Lower lobe of right lung (tissue), 2 donors: ENCODE data around the gene ADAMTS8. TPM values are rescaled to one million over a fixed set of nuclear protein-coding genes. Genes with fewer than 3 reads are reported as not detected.

Source experiments
- ATAC-seq, 2 donors: fragments of 200-7000 bp; cut with Tn5 transposase; one replicate each; pipeline ENCODE4 v1.9.1; 2020 to 2022; ENCODE audit warnings: mild to moderate bottlenecking in 2 of 2, moderate library complexity in 2 of 2
- DNase-seq: peaks from one replicate; pipeline ENCODE4 v3.0.0-alpha.2; 2020
- H3K27ac ChIP-seq: fragments of 200-600 bp; one replicate; pipeline ENCODE4 v1.8.0; 2022
- H3K27me3 ChIP-seq: fragments of 200-600 bp; one replicate; pipeline ENCODE4 v1.8.0; 2022; ENCODE audit warnings: low read depth
- H3K36me3 ChIP-seq: fragments of 200-600 bp; one replicate; pipeline ENCODE4 v1.8.0; 2022; ENCODE audit warnings: mild to moderate bottlenecking
- H3K4me1 ChIP-seq: fragments of 200-600 bp; one replicate; pipeline ENCODE4 v1.8.0; 2022
- H3K4me3 ChIP-seq: fragments of 200-600 bp; one replicate; pipeline ENCODE4 v1.8.0; 2022; ENCODE audit warnings: mild to moderate bottlenecking
- H3K9me3 ChIP-seq: fragments of 200-600 bp; one replicate; pipeline ENCODE4 v1.8.0; 2022
- intact Hi-C: fragments of 100-400 bp; cut with DNase I; formaldehyde crosslinking; loops from one replicate; pipeline ENCODE4 v1.11.0; 2022
- total RNA-seq: library from RNA; stranded (reverse); fragmentation: NEBNext Ultra II Directional; extraction: Animal tissue kit (Norgen Biotek cat#: 25700); gene quantifications from one replicate; pipeline ENCODE4 v1.2.1, GENCODE V29; 2021
- TF ChIP-seq, protein P1 (sequence below): fragments of 200-600 bp; IDR thresholded peaks from one replicate; pipeline ENCODE4 v1.8.0; 2022; ENCODE audit warnings: antibody characterized with exemption, mild to moderate bottlenecking
- donor health status: DM: no; HTN: yes; CAD: no; lungs with severe emphysema.

Gene ADAMTS8
- total RNA-seq, 1 donor from 2014 or later, result 23.0 TPM

DNA sequence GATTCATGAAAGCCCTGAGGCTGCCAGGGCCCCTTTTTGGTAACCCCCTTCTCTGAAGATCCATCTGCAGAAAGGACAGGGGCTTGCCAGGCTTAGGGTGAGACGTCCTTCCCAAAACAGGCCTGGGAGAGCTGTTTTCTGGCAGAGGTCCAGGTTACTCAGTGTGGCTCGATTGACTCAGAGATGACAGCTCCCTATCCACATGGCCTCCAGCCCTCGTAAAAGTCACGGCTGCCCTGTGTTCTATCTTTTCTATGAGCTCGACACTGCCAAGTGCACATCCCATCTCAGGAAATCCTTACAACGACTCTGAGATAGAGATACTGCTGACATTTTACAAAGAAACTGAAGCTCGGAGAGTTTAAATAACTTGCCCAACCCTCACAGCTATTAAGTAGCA lies 20.4 kb downstream of the ADAMTS8 start:
- Histone ChIP-seq H3K27me3 (no peaks in the 10 kb centered on the region), H3K4me1 (peaks cover 2% of the 10 kb centered on the region), H3K36me3 (no peaks in the 10 kb centered on the region), H3K27ac (no peak overlapping the region), H3K4me3 (no peak overlapping the region), H3K9me3 (no peaks in the 10 kb centered on the region)
- DNase-seq (no peak), ATAC-seq (no peak)
- TF ChIP-seq, protein P1, sequence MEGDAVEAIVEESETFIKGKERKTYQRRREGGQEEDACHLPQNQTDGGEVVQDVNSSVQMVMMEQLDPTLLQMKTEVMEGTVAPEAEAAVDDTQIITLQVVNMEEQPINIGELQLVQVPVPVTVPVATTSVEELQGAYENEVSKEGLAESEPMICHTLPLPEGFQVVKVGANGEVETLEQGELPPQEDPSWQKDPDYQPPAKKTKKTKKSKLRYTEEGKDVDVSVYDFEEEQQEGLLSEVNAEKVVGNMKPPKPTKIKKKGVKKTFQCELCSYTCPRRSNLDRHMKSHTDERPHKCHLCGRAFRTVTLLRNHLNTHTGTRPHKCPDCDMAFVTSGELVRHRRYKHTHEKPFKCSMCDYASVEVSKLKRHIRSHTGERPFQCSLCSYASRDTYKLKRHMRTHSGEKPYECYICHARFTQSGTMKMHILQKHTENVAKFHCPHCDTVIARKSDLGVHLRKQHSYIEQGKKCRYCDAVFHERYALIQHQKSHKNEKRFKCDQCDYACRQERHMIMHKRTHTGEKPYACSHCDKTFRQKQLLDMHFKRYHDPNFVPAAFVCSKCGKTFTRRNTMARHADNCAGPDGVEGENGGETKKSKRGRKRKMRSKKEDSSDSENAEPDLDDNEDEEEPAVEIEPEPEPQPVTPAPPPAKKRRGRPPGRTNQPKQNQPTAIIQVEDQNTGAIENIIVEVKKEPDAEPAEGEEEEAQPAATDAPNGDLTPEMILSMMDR, result no peak
- intact Hi-C loops, result no loop called here

GRCh38 chr11:130405428-130405827 lies 23.0 kb downstream of the ADAMTS8 start:
- Histone ChIP-seq H3K27ac (no peak overlapping the region), H3K9me3 (no peaks in the 10 kb centered on the region), H3K36me3 (no peaks in the 10 kb centered on the region), H3K4me3 (no peak overlapping the region), H3K4me1 (peaks cover 20% of the 10 kb centered on the region), H3K27me3 (no peaks in the 10 kb centered on the region)
- DNase-seq (no peak), ATAC-seq (no peak)
- TF ChIP-seq, protein P1, result no peak
- intact Hi-C loops, result no loop called here

DNA sequence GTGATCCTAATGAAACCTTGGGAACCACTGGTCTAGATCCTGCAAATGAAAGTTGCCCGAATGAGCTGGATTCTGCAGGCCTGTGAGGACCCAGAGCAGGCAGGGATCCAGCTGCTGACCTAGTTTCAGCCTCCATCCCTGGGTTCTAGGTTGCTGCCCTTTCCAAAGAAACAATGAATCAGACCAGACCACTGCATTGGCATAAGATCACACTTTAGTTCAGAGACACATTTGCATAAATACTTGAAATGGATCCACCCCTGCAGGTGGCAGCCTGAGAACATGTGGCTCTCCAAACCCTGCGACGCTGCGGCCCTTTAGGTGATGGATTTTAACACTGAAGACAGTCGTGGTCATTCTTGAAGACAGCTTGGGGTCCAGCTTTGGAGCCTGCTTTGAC lies 23.7 kb downstream of the ADAMTS8 start:
- no peaks in the 10 kb centered on the region for H3K27me3 ChIP-seq
- peaks cover 23% of the 10 kb centered on the region for H3K4me1 ChIP-seq
- no peak for DNase-seq
- H3K27ac ChIP-seq, result no peak overlapping the region
- no peaks in the 10 kb centered on the region for H3K36me3 ChIP-seq
- H3K4me3 ChIP-seq, result no peak overlapping the region
- intact Hi-C loops, result no loop called here
- no peak for ATAC-seq
- TF ChIP-seq, protein P1, result no peak
- H3K9me3 ChIP-seq, result no peaks in the 10 kb centered on the region

DNA sequence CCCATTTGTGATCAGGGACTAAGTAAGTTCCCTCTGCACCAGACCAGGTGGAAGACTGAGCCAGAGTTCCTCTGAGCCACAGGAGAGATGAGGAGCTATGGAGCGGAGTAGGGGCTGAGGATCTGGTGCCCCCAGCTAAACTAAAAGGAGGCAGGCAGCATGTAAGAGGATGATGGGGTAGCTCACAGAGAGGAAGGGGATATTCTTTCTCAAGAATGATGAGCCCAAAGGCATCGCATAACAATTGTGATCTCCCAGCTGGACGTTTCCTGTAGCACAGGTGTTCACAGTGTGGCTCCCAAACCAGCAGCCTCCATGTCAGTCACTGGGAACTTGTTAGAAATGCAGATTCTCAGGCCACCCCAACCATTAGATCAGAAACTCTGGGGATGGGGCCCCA lies 24.4 kb downstream of the ADAMTS8 start:
- intact Hi-C loops, result no loop called here
- DNase-seq (no peak), ATAC-seq (no peak)
- Histone ChIP-seq H3K36me3 (no peaks in the 10 kb centered on the region), H3K27me3 (no peaks in the 10 kb centered on the region), H3K4me3 (no peak overlapping the region), H3K9me3 (no peaks in the 10 kb centered on the region), H3K27ac (peak overlapping the region; percentile 53), H3K4me1 (peaks cover 23% of the 10 kb centered on the region)
- TF ChIP-seq, protein P1, result no peak

DNA sequence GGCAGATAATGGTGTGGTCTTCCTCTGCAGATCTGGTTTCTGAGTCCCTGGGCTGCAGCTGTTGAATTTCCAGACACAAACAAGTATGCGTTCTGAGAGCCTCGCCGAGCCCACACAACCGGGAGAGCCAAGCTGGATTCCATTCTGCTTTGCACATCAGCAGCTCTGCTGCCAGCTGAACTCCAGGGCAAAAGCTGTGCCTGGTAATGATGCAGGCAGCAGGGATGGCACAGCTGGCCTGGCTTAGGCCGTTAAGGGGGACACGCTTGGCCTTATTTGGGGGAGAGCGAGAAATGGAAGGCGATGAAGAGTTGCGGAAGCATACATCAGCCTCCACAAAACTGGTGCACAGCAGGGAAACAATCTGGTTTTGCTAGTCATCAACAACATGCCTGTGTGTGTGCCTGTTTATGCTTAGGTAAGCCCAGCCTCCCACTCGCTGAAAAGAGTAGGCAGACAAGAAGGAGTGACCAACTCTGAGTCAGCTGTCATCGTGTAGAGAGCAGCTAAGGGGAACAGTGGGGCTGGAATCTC lies 25.1 kb downstream of the ADAMTS8 start:
- H3K9me3 ChIP-seq, result no peaks in the 10 kb centered on the region
- no peaks in the 10 kb centered on the region for H3K27me3 ChIP-seq
- DNase-seq (no peak), ATAC-seq (peak; percentile 59 to 69)
- intact Hi-C loops, result no loop called here
- peaks cover 23% of the 10 kb centered on the region for H3K4me1 ChIP-seq
- TF ChIP-seq, protein P1, result no peak
- H3K27ac ChIP-seq, result peak overlapping the region; percentile 53
- H3K4me3 ChIP-seq, result no peak overlapping the region
- H3K36me3 ChIP-seq, result no peaks in the 10 kb centered on the region
